Sciatic nerve (tissue), 2 donors: ENCODE data around the gene SYT17. TPM values are rescaled to one million over a fixed set of nuclear protein-coding genes. Genes with fewer than 3 reads are reported as not detected.

Source experiments
- ATAC-seq: fragments of 200-7000 bp; cut with Tn5 transposase; one replicate; pipeline ENCODE4 v1.9.1; 2020; ENCODE audit warnings: mild to moderate bottlenecking, moderate library complexity
- DNase-seq: peaks from one replicate; pipeline ENCODE4 v3.0.0-alpha.2; 2020; ENCODE audit warnings: low spot score
- intact Hi-C: fragments of 100-400 bp; cut with DNase I; formaldehyde crosslinking; loops from one replicate; pipeline ENCODE4 v1.14.2; 2022
- total RNA-seq: library from RNA; stranded (reverse); fragmentation: NEBNext Ultra II Directional; extraction: Animal tissue kit (Norgen Biotek cat#: 25700); gene quantifications from one replicate; pipeline ENCODE4 v1.2.1, GENCODE V29; 2021
- donor health status: DM: no; HTN: no; CAD: no.
- donor health status: DM: no; HTN: no; CAD: no.

SYT17 gene
- total RNA-seq, 1 donor from 2014 or later: 8.2 TPM

- ATAC-seq (no peak), DNase-seq (no peak)
- intact Hi-C loops: no loop called here
Measured at GRCh38 chr16:19314718-19315425, 146.8 kb downstream of the SYT17 start.

- intact Hi-C loops: no loop called here
- no peak for DNase-seq
Measured at GRCh38 chr16:19315889-19316433, 147.9 kb downstream of the SYT17 start.

GRCh38 chr16:19316846-19317245 lies 148.8 kb downstream of the SYT17 start:
- DNase-seq: no peak
- intact Hi-C loops: no loop called here
- ATAC-seq: no peak

More at GRCh38 chr16:19315889-19316433, 147.9 kb downstream of the SYT17 start:
- no peak for ATAC-seq

Other genes with a start within 250 kb of the SYT17 start
- gene SMG1, start 241.8 kb upstream of the SYT17 start, total RNA-seq: 124 TPM
- 9.6 TPM for gene TMC7, start 184.3 kb upstream of the SYT17 start, total RNA-seq
- 27.5 TPM for gene COQ7, start 100.6 kb upstream of the SYT17 start, total RNA-seq
- 57.6 TPM for gene ITPRIPL2, start 54.3 kb upstream of the SYT17 start, total RNA-seq
- 0.13 TPM for gene CLEC19A, start 117.5 kb downstream of the SYT17 start, total RNA-seq
- 1.7 TPM for gene TMC5, start 249.6 kb downstream of the SYT17 start, total RNA-seq